NCI-H2107 treated with DMSO at 0.1 percent for 48 hours (cell line): Measurements from ENCODE around the gene ZBTB45.
"Not testable (repeated sequence)": the region's sequence is repeated elsewhere in the genome, so short reads cannot be mapped to it uniquely, and the experiment has no call there.

Experiments used
- DNase-seq: peaks from one replicate; lab custom pipeline; 2025; ENCODE audit not compliant: unreplicated experiment; lab: John Stamatoyannopoulos, UW

Gene ZBTB45

GRCh38 chr19:58539169-58539559 lies 19.6 kb upstream of the ZBTB45 start:
- not testable (repeated sequence) for DNase-seq

- no peak for DNase-seq
These were observed 18.9 kb upstream of the ZBTB45 start for GRCh38 chr19:58538257-58539168.

- no peak for DNase-seq
These were observed 17.5 kb upstream of the ZBTB45 start for GRCh38 chr19:58536852-58537798.

GRCh38 chr19:58535857-58536256 lies 16.2 kb upstream of the ZBTB45 start:
- no peak for DNase-seq

- DNase-seq = no peak
These were observed 11.6 kb upstream of the ZBTB45 start for GRCh38 chr19:58531034-58531840.

- DNase-seq = no peak
These were observed 9.8 kb upstream of the ZBTB45 start for GRCh38 chr19:58529405-58529804.

GRCh38 chr19:58522709-58523108 lies 3.1 kb upstream of the ZBTB45 start:
- no peak for DNase-seq

GRCh38 chr19:58521651-58522050 lies 2.0 kb upstream of the ZBTB45 start:
- no peak for DNase-seq

- no peak for DNase-seq
These were observed 618 bp upstream of the ZBTB45 start for GRCh38 chr19:58520257-58520599.

GRCh38 chr19:58519087-58519354 lies 589 bp downstream of the ZBTB45 start:
- peak; percentile 33 for DNase-seq

- no peak for DNase-seq
These were observed 1.1 kb downstream of the ZBTB45 start for GRCh38 chr19:58518256-58519086.

- DNase-seq = no peak
These were observed 2.4 kb downstream of the ZBTB45 start for GRCh38 chr19:58516964-58517833.

- DNase-seq = no peak
These were observed 3.3 kb downstream of the ZBTB45 start for GRCh38 chr19:58516246-58516836.

- DNase-seq = no peak
These were observed 4.4 kb downstream of the ZBTB45 start for GRCh38 chr19:58515259-58515658.

GRCh38 chr19:58514564-58515022 lies 5.0 kb downstream of the ZBTB45 start:
- DNase-seq = no peak

GRCh38 chr19:58513694-58514563 lies 5.7 kb downstream of the ZBTB45 start:
- peak; percentile 12 for DNase-seq

GRCh38 chr19:58513213-58513693 lies 6.4 kb downstream of the ZBTB45 start:
- no peak for DNase-seq
